Activated CD4-positive, alpha-beta T cell treated with anti-CD3 and anti-CD28 coated beads for 24 hours (primary cell): Measurements from ENCODE around the gene VPS18.

Source experiments
- DNase-seq, 2 donors: peaks; one replicate each; pipeline ENCODE4 v3.0.0-alpha.2; 2020; ENCODE audit warnings: low read depth in 2 of 2

VPS18 gene

DNA sequence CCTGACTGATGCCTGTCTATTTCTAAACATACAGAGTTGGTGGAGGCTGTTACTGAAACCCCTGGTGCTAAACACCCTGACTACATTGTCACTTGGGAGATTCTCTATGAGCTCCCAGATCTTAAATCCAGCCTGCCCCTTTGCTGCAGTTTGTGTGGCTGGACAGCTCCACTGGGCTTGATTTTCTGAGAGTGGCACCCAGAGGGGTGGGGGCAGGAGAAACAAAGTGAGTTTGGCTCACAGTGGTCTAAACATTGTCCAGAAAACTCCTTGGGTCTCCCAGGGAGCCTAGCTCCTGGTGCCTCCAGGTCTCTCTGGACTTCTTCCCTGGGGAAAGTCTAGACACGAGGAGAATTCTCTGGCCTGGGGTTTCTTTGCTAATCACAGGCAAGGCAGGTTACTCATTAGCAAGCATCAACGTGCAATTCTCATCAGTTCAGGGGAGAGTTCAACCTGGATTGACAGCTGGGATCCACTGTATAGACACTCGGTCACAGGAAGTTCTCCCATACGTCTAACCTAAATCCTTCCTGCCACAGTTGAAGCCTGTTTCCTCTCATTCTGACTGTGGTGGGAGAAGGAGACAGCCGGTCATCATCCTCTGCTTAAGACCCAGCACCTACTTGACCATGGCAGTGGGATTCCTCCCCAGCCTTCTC is 27.8 kb downstream of the VPS18 start:
- no peak for DNase-seq

DNA sequence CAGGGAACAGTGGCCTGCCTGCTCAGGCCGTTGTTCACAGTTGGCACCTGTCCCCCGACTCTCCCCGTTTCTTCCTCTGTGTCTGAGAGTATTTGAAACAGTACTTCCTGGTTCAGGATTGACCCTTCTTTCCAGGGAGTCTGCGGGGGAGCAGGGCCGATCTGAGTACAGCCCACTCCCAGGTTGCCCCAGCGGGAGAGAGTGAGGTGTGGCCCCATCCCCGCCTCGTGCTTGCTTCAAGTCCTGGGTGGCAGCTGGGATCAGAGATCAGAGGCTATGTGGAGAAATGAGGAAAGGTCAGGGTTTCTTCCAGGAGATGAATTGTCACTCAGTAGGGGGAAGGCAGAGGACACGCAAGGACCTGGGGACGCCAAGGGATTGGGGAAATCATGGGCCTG is 28.4 kb downstream of the VPS18 start:
- DNase-seq, result no peak

DNA sequence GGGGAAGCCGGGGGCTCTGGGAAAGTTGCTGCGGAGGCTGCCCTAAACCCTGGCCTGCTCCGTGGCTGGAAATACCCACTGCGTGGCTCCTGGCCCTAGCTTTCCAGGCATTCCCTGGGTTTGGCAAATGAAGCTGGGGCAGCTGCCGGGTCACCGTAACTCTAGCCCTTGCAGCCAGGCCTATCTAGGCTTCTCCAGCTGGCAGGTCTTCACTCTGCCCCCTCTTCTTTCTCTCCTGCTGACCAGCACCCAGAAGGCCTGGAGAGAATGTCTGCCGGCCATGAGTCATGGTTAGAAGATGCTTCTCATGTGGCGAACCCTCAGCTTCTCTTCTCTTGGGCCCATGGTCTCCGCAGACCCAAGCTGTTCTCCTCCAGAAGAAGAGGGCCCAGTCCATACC is 29.3 kb downstream of the VPS18 start:
- no peak for DNase-seq

DNA sequence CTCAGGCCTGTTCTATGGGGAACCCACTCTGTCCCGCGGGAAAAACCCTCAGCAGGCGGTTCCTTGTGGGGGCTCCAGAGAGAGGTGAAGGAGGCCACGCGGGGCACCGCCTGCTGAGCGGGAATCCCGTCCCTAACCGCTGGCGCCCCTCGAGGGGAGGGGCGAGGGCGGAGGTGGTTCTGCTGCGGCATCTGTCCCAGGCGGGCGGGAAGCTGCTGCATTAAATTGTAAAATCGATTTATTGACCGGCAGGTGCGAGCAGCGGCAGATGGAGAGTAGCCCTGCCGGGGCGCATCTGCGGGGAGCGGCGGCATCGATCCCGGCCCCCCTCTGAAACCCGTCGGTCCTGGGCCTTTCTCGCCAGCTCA is 31.2 kb downstream of the VPS18 start:
- DNase-seq, result no peak

DNA sequence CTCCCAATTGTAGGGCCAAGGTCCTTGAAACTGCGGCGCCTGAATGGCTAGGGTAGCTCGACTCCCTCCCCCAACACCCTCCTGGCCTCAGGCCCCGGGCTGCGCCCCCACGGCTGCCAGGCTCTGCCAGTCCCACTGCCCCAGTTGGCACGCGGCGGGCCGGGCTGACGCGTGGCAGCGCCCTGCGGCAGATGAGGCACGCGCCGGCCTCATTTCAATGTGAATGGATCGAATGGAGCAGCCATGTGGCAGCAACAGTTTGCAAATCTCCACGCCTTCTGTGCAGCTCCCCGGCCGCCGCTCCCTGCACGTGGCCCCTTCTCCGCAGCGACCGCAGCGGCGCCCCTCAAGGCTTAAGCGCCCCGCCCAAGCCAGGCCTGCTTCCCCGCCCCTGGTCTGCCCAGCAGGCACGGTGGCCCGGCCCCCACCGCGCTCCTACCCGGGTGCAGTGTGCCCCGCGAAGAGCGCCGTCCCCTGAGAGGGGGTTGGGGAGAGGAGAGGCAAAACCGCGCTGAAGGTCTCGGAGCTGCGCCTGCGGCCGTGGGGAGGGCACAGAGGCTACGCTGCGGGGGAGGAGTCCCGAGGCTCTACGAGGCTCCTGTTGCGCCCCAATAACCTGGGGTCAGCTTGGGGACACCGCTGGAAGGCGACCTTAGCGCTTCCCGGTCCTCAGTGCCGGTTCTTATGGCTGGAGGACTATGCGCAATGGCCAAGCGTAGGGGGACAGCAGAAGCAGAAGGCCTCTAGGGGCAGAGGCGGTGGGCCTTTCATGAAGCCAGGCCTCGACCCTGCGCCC is 31.8 kb downstream of the VPS18 start:
- no peak for DNase-seq

DNA sequence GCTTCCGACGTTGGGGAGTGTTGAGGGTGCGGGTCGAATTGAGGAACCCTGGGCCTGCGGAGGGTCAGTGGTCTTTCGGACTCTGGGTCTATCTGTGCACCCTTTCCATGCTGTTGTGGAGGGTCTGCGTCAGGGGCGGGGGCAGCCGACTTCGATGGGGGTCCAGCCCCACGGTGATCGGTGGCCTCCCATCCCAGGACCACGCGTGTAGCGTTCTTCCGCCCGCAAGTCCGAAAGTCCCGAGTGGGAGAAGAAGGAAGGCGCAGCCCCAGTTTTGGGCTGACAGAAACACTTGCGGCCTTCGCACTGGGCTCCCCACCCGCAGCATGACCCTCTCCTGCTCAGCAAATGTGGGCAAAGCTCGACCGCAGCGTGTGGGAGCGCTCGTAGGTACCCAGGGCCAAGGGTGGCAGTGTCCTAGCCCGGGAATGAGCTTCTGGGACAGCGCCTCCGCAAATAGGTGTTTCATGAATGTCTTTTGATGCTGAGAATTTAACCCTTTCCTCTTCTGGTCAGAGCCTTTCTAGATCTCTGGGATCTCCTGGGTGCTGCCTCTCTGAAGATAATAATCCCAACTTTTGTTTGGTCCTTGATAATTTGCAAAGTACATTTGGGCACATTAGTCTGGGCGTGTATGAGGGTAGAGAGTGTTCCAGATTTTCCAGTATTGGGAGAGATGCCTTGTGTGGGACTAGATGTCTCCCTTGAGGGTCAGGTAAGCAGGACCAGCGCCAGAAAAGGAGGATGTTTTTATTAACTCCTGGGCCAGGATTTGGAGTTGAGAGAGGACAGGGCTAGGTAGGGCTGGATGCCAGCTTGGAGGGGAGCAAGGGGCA is 32.6 kb downstream of the VPS18 start:
- DNase-seq, result no peak

DNA sequence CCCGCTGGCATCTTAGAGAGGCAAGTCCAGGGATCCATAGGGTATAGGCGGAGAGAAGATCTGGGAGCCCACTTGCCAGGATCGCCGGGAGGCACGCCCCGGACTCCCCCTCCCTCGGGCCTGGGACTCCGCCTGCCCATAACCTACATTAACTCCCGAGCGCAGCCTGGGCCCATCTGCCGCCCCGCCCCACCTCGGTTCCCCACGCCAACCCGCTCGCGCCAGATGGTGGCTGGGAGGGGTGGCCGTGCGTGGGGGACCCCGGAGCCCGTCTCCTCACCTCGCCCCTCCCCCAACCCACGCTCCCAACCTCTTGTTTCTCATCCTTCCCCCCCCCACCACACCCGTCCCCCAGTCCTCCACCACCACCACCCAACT is 33.2 kb downstream of the VPS18 start:
- no peak for DNase-seq

DNA sequence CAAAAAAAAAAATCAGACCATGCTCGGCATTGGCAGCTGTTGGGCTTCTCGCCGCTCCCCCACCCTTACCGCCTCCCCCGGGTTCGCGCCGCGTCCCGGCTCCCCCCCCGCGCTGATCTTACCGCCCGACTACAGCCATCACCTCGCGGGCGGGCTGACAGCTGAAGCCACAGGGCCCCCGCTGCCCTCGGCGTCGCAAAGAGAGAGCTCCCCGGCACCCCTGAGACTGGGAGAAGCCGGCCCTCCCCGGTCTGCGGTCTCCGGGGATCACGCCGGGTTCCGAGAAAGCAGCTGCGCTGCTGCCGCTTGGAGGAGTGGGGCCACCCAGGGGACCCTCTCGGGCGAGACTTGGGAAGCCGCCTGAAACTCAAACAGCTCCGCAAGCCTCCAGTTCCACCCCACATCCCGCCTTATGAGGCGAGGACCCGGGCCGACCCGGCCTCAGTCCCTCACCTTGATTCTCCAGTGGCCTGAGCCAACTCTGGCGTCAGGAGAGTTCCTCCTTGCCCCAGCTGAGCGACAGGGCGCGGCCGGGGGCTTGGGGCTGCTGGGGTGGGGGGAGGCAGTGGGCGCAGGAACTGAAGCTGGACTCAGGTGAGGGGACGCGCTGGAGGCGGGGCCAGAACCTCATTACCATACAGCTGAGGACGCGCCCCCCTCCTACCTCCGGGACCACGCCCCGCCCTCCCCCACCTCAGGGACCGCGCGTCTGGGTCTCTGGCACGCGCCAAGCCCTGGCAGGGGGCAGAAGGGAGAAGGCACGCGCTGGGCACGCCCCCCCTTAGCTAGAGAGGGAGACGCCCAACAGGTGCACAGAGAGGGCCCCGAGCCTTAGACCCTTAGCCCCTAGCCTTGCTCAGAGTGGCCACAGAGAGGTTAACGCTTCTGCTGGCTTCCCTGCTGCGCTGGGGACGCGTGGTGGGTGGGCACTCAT is 33.9 kb downstream of the VPS18 start:
- no peak for DNase-seq

DNA sequence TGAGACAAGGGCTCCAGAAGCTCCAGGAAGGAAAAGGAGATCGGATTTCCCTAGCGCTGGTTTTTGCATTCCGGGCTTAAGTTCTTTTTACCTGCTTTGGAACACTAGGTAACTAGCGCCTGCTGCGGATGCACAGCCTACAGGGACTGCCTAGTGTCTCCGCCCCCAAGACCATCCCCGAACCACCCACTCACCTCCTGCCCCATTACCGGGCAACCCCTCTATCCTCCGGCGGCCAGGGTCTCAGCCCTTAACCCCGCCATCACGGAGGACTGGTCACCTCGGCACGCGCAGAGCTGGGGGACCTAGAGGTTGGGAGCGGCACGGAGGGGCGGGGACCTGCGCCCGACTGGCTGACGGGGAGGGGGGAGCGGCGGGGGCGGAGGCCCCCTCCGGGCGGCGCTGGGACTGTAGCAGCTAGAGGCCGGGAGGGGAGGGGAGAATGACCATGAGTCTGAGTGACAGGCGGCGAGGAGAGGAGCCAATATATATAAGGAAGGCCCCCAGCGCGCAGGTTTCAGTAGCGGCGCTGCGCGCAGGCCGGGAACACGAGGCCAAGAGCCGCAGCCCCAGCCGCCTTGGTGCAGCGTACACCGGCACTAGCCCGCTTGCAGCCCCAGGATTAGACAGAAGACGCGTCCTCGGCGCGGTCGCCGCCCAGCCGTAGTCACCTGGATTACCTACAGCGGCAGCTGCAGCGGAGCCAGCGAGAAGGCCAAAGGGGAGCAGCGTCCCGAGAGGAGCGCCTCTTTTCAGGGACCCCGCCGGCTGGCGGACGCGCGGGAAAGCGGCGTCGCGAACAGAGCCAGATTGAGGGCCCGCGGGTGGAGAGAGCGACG is 34.8 kb downstream of the VPS18 start, which contains the start of gene DLL4:
TSS of gene DLL4 (plus strand) at position 520 of the 839 bp plus-strand sequence. CDS start 329 bp downstream, outside the sequence.
- DNase-seq, result no peak

DNA sequence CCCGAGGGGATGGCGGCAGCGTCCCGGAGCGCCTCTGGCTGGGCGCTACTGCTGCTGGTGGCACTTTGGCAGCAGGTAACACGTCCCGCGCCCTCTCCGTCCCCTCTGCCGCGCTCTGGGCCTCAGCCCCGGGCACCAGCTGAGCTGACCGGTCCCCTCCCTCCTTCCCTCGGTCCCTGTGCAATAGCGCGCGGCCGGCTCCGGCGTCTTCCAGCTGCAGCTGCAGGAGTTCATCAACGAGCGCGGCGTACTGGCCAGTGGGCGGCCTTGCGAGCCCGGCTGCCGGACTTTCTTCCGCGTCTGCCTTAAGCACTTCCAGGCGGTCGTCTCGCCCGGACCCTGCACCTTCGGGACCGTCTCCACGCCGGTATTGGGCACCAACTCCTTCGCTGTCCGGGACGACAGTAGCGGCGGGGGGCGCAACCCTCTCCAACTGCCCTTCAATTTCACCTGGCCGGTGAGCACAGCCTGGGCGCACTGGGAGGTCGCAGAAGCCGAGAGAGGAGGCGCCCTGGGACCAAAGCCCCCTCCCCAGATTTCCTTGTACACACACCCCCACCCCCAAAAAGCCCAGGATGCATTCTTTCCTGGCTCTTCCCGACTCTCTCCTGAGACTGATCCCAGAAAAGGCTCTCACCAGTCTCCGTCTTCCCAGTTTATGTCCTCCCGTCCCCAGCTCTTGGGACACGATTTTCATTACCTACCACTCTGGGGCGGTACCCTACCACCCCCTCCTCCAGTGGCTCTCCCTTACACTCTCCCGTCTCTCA is 35.6 kb downstream of the VPS18 start:
- DNase-seq, result no peak

DNA sequence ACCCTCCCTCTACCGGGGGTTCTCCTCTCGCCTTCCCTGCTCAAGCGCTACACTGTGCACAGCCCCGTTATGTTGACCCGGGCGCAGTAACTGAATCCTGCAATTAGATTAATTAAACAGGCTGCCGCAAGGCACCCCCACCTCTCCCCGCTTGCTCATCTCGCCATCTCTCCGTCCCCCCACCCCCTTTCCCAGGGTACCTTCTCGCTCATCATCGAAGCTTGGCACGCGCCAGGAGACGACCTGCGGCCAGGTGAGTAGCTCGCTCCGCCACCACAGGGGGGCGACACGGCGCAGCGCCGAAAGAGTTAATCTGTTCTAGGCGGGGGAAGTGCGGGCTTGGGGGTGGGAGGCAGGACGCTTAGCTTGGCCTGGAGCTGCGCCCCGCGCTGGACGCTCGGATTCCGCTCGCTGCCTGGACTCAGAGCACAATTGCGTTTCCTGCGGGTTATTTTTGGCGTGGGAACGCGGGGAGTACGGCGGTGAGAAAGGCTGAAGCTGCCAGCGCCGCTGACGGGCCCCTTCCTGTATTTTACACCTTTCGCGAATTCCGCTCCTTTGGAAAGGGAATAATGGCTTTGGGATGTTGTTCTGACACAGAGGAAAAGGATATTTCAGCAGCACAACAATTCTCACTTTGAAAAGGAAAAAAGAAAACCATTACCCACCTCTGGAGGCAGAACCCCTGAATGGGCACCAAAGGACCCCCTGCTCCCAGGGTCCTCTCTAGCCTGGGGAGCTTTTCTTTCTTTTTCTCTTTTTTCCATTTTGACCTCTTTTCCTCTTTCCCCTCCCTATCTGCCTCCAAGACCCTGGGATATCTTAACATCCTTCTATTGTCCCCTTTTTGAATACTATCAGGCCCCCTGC is 36.4 kb downstream of the VPS18 start:
- peak in 1 of 2 donors; percentile 46 for DNase-seq

DNA sequence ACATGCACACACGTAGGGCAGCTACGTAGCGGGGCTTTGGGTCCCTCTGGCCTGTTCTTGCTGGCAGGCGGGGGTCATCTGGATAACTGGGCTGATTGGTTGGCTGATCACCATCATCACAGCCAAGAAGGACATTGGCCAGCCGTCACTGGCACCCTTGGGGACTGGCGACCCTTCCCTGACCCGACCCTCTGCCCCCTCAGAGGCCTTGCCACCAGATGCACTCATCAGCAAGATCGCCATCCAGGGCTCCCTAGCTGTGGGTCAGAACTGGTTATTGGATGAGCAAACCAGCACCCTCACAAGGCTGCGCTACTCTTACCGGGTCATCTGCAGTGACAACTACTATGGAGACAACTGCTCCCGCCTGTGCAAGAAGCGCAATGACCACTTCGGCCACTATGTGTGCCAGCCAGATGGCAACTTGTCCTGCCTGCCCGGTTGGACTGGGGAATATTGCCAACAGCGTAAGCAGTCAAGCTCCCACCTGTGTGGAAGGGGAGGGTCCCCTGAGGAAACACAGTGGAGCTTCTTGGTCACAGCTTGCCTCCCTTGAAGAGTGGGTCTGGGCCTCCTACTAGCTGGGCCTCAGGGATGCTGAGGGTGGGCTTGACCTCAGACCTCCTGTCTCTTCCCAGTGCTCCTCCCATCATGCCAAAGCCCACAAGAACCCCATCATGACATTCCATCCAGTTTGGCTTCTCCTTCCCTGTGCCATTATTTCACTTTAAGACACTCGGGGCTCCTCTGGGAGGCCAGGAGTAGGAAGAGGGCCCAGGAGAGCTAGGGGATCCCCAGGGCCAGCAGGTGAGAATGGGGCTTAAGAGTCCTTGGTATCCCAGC is 37.3 kb downstream of the VPS18 start:
- DNase-seq, result no peak

DNA sequence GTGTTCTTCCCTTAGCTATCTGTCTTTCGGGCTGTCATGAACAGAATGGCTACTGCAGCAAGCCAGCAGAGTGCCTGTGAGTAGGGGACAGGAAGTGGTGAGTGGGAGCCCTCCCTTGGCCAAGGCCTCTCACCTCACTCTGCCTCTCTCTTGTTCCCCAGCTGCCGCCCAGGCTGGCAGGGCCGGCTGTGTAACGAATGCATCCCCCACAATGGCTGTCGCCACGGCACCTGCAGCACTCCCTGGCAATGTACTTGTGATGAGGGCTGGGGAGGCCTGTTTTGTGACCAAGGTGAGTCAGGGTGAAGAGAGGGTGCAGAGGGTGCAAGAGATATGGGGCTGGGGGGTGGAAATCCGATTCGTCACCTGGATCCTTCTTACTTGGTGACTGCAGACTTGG is 37.9 kb downstream of the VPS18 start:
- no peak for DNase-seq

DNA sequence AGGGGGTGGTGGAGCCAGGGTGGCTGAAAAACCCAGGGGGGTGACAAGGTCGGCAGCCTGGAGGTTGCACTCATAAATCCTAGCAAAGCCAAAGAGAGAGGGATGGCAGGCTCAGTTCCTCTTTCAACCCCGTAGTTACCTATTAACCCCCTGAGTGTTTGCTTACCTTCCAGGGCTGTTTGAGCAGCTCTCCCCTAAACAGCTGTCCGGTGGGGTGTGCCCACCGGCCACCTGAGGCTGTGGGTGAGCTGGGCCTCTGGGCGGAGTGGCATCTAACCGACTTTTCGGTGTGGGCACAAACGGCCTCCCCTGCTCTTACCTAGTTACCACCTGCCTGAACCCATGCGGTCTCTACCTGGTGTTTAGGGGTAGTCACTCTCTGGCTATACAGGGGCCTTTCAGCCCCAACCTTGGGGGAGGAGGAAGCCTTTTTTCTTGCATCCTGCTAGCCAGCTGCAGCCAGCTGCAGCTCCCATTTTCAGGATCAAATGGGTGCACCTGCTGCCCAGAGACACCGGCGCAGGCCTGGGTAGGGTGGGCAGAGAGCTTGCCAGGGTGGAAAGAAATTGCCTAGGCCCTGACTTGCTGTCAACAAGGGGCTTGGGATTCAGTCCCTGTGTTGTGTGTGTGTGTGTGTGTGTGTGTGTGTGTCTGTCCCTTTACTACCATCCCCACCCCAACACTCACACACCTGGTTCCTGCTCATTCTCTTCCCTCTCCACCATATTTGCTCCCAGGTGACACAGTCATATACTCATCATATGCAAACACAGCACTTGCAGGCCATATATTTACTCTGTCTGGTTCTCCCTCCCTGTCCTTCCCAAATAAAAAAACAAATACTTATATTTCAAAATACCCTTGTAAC is 38.6 kb downstream of the VPS18 start:
- DNase-seq, result no peak

DNA sequence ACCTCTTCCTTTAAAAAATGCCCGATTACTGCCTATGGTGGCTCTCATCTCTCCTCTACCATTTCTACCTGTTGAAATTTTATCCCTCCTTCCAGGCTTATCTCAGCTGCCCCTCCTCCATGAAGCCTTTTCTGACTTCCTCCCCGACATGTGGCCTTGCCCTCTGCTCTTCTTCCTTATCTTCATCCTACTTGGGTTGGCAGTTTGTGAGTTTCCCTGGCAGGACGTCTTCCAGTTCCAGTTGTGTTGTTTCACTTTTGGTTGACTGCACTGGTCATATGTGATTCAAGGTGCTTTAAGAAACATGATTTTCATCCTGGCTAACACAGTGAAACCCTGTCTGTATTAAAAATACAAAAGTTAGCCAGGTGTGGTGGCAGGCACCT is 39.3 kb downstream of the VPS18 start:
- DNase-seq, result no peak

DNA sequence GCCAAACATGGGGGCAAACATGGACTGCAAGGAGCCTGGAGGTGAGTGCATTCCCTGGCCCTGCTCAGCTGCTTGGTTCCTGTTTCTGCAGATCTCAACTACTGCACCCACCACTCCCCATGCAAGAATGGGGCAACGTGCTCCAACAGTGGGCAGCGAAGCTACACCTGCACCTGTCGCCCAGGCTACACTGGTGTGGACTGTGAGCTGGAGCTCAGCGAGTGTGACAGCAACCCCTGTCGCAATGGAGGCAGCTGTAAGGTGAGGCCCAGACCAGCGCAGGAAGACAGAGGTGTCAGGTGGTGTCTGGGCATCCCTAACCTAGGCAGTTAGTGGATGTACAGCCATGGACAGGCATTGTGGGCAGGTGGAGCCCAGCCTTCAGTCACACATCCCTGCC is 40.2 kb downstream of the VPS18 start:
- DNase-seq, result no peak

DNA sequence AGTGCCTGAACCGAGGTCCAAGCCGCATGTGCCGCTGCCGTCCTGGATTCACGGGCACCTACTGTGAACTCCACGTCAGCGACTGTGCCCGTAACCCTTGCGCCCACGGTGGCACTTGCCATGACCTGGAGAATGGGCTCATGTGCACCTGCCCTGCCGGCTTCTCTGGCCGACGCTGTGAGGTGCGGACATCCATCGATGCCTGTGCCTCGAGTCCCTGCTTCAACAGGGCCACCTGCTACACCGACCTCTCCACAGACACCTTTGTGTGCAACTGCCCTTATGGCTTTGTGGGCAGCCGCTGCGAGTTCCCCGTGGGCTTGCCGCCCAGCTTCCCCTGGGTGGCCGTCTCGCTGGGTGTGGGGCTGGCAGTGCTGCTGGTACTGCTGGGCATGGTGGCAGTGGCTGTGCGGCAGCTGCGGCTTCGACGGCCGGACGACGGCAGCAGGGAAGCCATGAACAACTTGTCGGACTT is 42.0 kb downstream of the VPS18 start:
- DNase-seq, result no peak
